Measurements from ENCODE around the gene GBE1.

DNA sequence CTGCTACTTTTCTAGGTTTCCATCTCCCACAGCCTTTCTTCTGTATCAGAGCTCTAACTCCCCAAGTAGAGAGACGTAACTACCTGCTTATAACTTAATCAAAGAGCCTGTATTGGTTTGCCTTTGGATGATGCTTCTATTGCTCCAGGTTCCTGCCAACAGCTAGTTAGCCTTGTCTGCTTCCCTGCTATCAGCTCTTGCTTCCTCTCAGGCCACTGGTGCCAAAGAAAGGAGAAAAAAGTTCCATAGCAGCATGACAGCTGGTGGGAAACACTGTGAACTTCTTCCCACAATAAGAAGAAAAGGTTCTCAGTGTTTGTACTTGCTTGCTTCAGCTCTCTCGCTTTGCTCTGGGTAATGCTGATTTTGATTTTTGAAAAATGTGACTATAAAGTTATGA lies 206.6 kb downstream of the GBE1 start:
- TF ChIP-seq CTCF (IDR thresholded peaks at IDR 0.05): no peak
- no peak for TF ChIP-seq POLR2A (IDR thresholded peaks at IDR 0.05)

Measured in body of pancreas (tissue), 4 donors.